Mesenchymal stem cell (in vitro differentiated cells and primary cell): Measurements from ENCODE around the gene FAM120B.
A peak's percentile ranks its signal among the peaks of the same experiment; 100 is the strongest.

Experiments used
- DNase-seq: peaks from one replicate; pipeline ENCODE4 v3.0.0-alpha.2; 2013
- H2AFZ ChIP-seq: one replicate; pipeline ENCODE4 v1.6.1; 2013; ENCODE audit warnings: low read depth, mild to moderate bottlenecking, control low read depth, inconsistent platforms, low read length, moderate library complexity
- H2AK5ac ChIP-seq: 2 replicates; pipeline ENCODE4 v1.6.1; 2013; ENCODE audit warnings: low read length, moderate library complexity, mild to moderate bottlenecking, inconsistent platforms; ENCODE audit not compliant: severe bottlenecking
- H2BK120ac ChIP-seq: one replicate; pipeline ENCODE4 v1.6.1; 2013; ENCODE audit warnings: low read depth, mild to moderate bottlenecking, inconsistent platforms, low read length, moderate library complexity
- H2BK12ac ChIP-seq, 2 experiments: one replicate each; pipeline ENCODE4 v1.6.1; 2013; ENCODE audit warnings: inconsistent platforms in 2 of 2, low read length in 2 of 2, mild to moderate bottlenecking in 2 of 2, moderate library complexity in 2 of 2, control low read depth in 1 of 2
- H2BK15ac ChIP-seq: one replicate; pipeline ENCODE4 v1.6.1; 2013; ENCODE audit warnings: mild to moderate bottlenecking, low read depth, inconsistent platforms; ENCODE audit not compliant: poor library complexity, severe bottlenecking
- H2BK5ac ChIP-seq: 2 replicates; pipeline ENCODE4 v1.6.1; 2013; ENCODE audit warnings: low read depth, mild to moderate bottlenecking, low read length, control low read depth, inconsistent platforms; ENCODE audit not compliant: poor library complexity, severe bottlenecking
- H3K14ac ChIP-seq, 2 experiments: one replicate each; pipeline ENCODE4 v1.6.1; 2013; ENCODE audit warnings: inconsistent platforms in 2 of 2, low read length in 2 of 2, control low read depth in 1 of 2, mild to moderate bottlenecking in 1 of 2, moderate library complexity in 1 of 2
- H3K18ac ChIP-seq, 2 experiments: one replicate each; pipeline ENCODE4 v1.6.1; 2013; ENCODE audit warnings: inconsistent platforms in 2 of 2, low read length in 2 of 2, control low read depth in 1 of 2, low read depth in 1 of 2, mild to moderate bottlenecking in 1 of 2
- H3K23ac ChIP-seq, 2 experiments: one replicate each; pipeline ENCODE4 v1.6.1; 2013; ENCODE audit warnings: inconsistent platforms in 2 of 2, low read length in 2 of 2, mild to moderate bottlenecking in 2 of 2, moderate library complexity in 2 of 2, control low read depth in 1 of 2
- H3K27ac ChIP-seq: 2 replicates; pipeline ENCODE4 v1.5.1; 2013; ENCODE audit warnings: mild to moderate bottlenecking, moderate library complexity, low read length, control low read depth, inconsistent platforms; ENCODE audit not compliant: poor library complexity, severe bottlenecking
- H3K27me3 ChIP-seq, 2 experiments: 2 replicates each; pipeline versions ENCODE4 v1.6.1 to v1.7.0; 2013; ENCODE audit warnings: low read length in 2 of 2, mild to moderate bottlenecking in 2 of 2, moderate library complexity in 2 of 2, control low read depth in 1 of 2, inconsistent platforms in 1 of 2; ENCODE audit not compliant: control insufficient read depth in 1 of 2, insufficient read depth in 1 of 2
- H3K36me3 ChIP-seq, 2 experiments: 2 replicates each; pipeline versions ENCODE4 v1.6.1 to v1.7.0; 2013; ENCODE audit warnings: low read length in 2 of 2, control low read depth in 1 of 2, inconsistent platforms in 1 of 2, low read depth in 1 of 2, mild to moderate bottlenecking in 1 of 2; ENCODE audit not compliant: insufficient read depth in 2 of 2, control insufficient read depth in 1 of 2
- H3K4ac ChIP-seq, 2 experiments: one replicate each; pipeline ENCODE4 v1.6.1; 2013; ENCODE audit warnings: inconsistent platforms in 2 of 2, low read length in 2 of 2, mild to moderate bottlenecking in 2 of 2, moderate library complexity in 2 of 2, control low read depth in 1 of 2, low read depth in 1 of 2
- H3K4me1 ChIP-seq: 2 replicates; pipeline ENCODE4 v1.6.1; 2013; ENCODE audit warnings: low read depth, low read length, control low read depth; ENCODE audit not compliant: control insufficient read depth, insufficient read depth
- H3K4me2 ChIP-seq: 2 replicates; pipeline ENCODE4 v1.6.1; 2013; ENCODE audit warnings: low read length, mild to moderate bottlenecking, inconsistent platforms; ENCODE audit not compliant: poor library complexity, severe bottlenecking
- H3K4me3 ChIP-seq, 2 experiments: 2 replicates each; pipeline versions ENCODE4 v1.5.1 to v1.7.0; 2013; ENCODE audit warnings: low read length in 2 of 2, mild to moderate bottlenecking in 2 of 2, control low read depth in 1 of 2, low read depth in 1 of 2; ENCODE audit not compliant: insufficient read depth in 1 of 2
- H3K79me1 ChIP-seq: replicated peaks from 2 replicates; pipeline ENCODE4 v1.6.1; 2013; ENCODE audit warnings: mild to moderate bottlenecking, control low read depth, low read length, inconsistent platforms; ENCODE audit not compliant: poor library complexity, severe bottlenecking
- H3K9ac ChIP-seq: 2 replicates; pipeline ENCODE4 v1.7.0; 2013; ENCODE audit warnings: mild to moderate bottlenecking, low read length, moderate library complexity
- H3K9me3 ChIP-seq: 2 replicates; pipeline ENCODE4 v1.7.0; 2013; ENCODE audit warnings: mild to moderate bottlenecking, low read length; ENCODE audit not compliant: control insufficient read depth
- H4K8ac ChIP-seq: one replicate; pipeline ENCODE4 v1.6.1; 2013; ENCODE audit warnings: inconsistent platforms, mild to moderate bottlenecking, low read length, moderate library complexity
- H4K91ac ChIP-seq: one replicate; pipeline ENCODE4 v1.6.1; 2013; ENCODE audit warnings: mild to moderate bottlenecking, low read length, inconsistent platforms
- WGBS: methylation state at CpG from one replicate; pipeline ENCODE4 v1.1.7; 2013; ENCODE audit warnings: mixed read lengths; 5-methylcytosine and 5-hydroxymethylcytosine counted together

The FAM120B gene

GRCh38 chr6:170286246-170286933, 20.2 kb upstream of the FAM120B start:
- H2BK5ac ChIP-seq, result no peak overlapping the region

GRCh38 chr6:170286934-170287265, 19.7 kb upstream of the FAM120B start:
- Histone ChIP-seq H3K18ac (no peak overlapping the region), H3K9ac (no peak overlapping the region), H2BK15ac (no peak overlapping the region), H2BK120ac (no peak overlapping the region), H2BK5ac (no peak overlapping the region), H3K79me1 (no peaks in the 10 kb centered on the region), H3K36me3 (peaks cover 0 to 8% of the 10 kb centered on the region in 2 experiments), H3K27me3 (peaks cover 57 to 58% of the 10 kb centered on the region in 2 experiments), H3K4me2 (no peak overlapping the region), H3K4me1 (peaks cover 31% of the 10 kb centered on the region), H3K4ac (no peak overlapping the region), H3K9me3 (no peaks in the 10 kb centered on the region), H3K14ac (no peak overlapping the region), H2AFZ (no peak overlapping the region), H2BK12ac (no peak overlapping the region), H3K23ac (no peak overlapping the region), H3K27ac (no peak overlapping the region), H4K8ac (no peak overlapping the region), H2AK5ac (no peak overlapping the region), H3K4me3 (no peak overlapping the region), H4K91ac (no peak overlapping the region)
- DNase-seq, result no peak
- WGBS, result 59% methylated on average over 2 of the region's 2 CpGs

More at GRCh38 chr6:170286246-170286933, 20.2 kb upstream of the FAM120B start:
- no peak overlapping the region for H3K18ac ChIP-seq
- peaks cover 0 to 8% of the 10 kb centered on the region in 2 experiments for H3K36me3 ChIP-seq
- no peak overlapping the region for H2BK15ac ChIP-seq
- no peak overlapping the region for H3K27ac ChIP-seq
- H3K4me3 ChIP-seq, result no peak overlapping the region
- DNase-seq, result no peak
- no peak overlapping the region for H2BK120ac ChIP-seq
- no peak overlapping the region for H3K4me2 ChIP-seq
- 37% methylated on average over 18 of the region's 26 CpGs for WGBS
- H2BK12ac ChIP-seq, result no peak overlapping the region
- no peak overlapping the region for H4K8ac ChIP-seq
- no peak overlapping the region for H3K4ac ChIP-seq
- H3K9me3 ChIP-seq, result no peaks in the 10 kb centered on the region
- no peak overlapping the region for H3K14ac ChIP-seq
- peaks cover 52 to 53% of the 10 kb centered on the region in 2 experiments for H3K27me3 ChIP-seq
- H4K91ac ChIP-seq, result no peak overlapping the region
- H3K4me1 ChIP-seq, result peaks cover 26% of the 10 kb centered on the region
- no peak overlapping the region for H3K23ac ChIP-seq
- no peak overlapping the region for H2AFZ ChIP-seq
- no peak overlapping the region for H3K9ac ChIP-seq
- no peaks in the 10 kb centered on the region for H3K79me1 ChIP-seq
- no peak overlapping the region for H2AK5ac ChIP-seq

GRCh38 chr6:170287371-170287876, 19.1 kb upstream of the FAM120B start:
- H2BK5ac ChIP-seq, result no peak overlapping the region
- no peak overlapping the region for H2AK5ac ChIP-seq
- no peak overlapping the region for H3K23ac ChIP-seq
- no peak overlapping the region for H4K8ac ChIP-seq
- no peak overlapping the region for H3K9ac ChIP-seq
- peaks cover 35% of the 10 kb centered on the region for H3K4me1 ChIP-seq
- H2BK120ac ChIP-seq, result no peak overlapping the region
- H3K27ac ChIP-seq, result no peak overlapping the region
- no peak for DNase-seq
- H3K14ac ChIP-seq, result no peak overlapping the region
- WGBS, result 81% methylated on average over 12 of the region's 12 CpGs
- no peak overlapping the region for H2BK15ac ChIP-seq
- no peak overlapping the region for H3K4me2 ChIP-seq
- H3K18ac ChIP-seq, result no peak overlapping the region
- H3K36me3 ChIP-seq, result peaks cover 0 to 8% of the 10 kb centered on the region in 2 experiments
- no peaks in the 10 kb centered on the region for H3K9me3 ChIP-seq
- H2AFZ ChIP-seq, result no peak overlapping the region
- H2BK12ac ChIP-seq, result no peak overlapping the region
- H3K4me3 ChIP-seq, result peak overlapping the region in 1 of 2 experiments; percentile 18
- H3K79me1 ChIP-seq, result no peaks in the 10 kb centered on the region
- no peak overlapping the region for H3K4ac ChIP-seq
- no peak overlapping the region for H4K91ac ChIP-seq
- peaks cover 61 to 63% of the 10 kb centered on the region in 2 experiments for H3K27me3 ChIP-seq

GRCh38 chr6:170288091-170288631, 18.4 kb upstream of the FAM120B start:
- Histone ChIP-seq H3K9ac (no peak overlapping the region), H2BK15ac (no peak overlapping the region), H3K9me3 (no peaks in the 10 kb centered on the region), H3K4me3 (peak overlapping the region in 1 of 2 experiments; percentile 18), H3K4me1 (peaks cover 38% of the 10 kb centered on the region), H2BK12ac (no peak overlapping the region), H3K79me1 (no peaks in the 10 kb centered on the region), H3K27ac (no peak overlapping the region), H4K91ac (no peak overlapping the region), H3K36me3 (peaks cover 0 to 8% of the 10 kb centered on the region in 2 experiments), H2BK120ac (no peak overlapping the region), H3K14ac (no peak overlapping the region), H3K4me2 (no peak overlapping the region), H3K27me3 (peaks cover 69 to 70% of the 10 kb centered on the region in 2 experiments), H2AFZ (no peak overlapping the region), H3K4ac (no peak overlapping the region), H2BK5ac (no peak overlapping the region), H3K23ac (no peak overlapping the region), H3K18ac (no peak overlapping the region), H4K8ac (no peak overlapping the region), H2AK5ac (no peak overlapping the region)
- DNase-seq, result no peak
- 80% methylated on average over 33 of the region's 33 CpGs for WGBS
